Subcutaneous adipose tissue (tissue), 4 donors: ENCODE data around the gene TUBB6. TPM values are rescaled to one million over a fixed set of nuclear protein-coding genes. Genes with fewer than 3 reads are reported as not detected.

Source experiments
- total RNA-seq, 4 donors: library from RNA; depleted of rRNA; stranded (reverse); fragments of >200 nt; gene quantifications; one replicate each; pipeline ENCODE4 v1.1.0, GENCODE V29; 2016
- TF ChIP-seq, protein P1 (sequence below): fragments of 450-650 bp; IDR thresholded peaks from one replicate; pipeline ENCODE4 v1.5.1; 2016; ENCODE audit warnings: low read depth, mild to moderate bottlenecking, control low read depth, antibody characterized with exemption, moderate library complexity

The TUBB6 gene
- total RNA-seq, 4 donors from 2014 or later = 240 to 485 (median 350) TPM

DNA sequence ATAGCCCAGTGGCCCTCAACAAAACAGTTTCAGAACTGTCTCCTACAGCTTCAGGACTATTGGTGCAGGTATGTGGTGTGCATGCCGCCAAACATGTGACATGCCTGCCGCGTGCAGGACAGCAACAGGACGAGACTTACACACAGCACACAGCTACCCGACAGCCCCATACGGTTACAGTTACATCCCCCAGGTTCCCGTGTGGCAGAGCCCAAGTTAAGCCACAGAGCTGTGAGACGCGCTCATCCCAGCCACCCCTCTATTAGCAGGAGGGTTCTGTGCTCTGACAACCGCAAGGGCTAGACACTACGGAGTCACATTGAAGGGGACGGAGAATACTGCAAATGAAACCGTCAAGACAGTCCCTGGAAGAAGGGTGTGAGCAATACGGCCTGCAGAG is 16.4 kb upstream of the TUBB6 start:
- TF ChIP-seq, protein P1, sequence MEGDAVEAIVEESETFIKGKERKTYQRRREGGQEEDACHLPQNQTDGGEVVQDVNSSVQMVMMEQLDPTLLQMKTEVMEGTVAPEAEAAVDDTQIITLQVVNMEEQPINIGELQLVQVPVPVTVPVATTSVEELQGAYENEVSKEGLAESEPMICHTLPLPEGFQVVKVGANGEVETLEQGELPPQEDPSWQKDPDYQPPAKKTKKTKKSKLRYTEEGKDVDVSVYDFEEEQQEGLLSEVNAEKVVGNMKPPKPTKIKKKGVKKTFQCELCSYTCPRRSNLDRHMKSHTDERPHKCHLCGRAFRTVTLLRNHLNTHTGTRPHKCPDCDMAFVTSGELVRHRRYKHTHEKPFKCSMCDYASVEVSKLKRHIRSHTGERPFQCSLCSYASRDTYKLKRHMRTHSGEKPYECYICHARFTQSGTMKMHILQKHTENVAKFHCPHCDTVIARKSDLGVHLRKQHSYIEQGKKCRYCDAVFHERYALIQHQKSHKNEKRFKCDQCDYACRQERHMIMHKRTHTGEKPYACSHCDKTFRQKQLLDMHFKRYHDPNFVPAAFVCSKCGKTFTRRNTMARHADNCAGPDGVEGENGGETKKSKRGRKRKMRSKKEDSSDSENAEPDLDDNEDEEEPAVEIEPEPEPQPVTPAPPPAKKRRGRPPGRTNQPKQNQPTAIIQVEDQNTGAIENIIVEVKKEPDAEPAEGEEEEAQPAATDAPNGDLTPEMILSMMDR = no peak

DNA sequence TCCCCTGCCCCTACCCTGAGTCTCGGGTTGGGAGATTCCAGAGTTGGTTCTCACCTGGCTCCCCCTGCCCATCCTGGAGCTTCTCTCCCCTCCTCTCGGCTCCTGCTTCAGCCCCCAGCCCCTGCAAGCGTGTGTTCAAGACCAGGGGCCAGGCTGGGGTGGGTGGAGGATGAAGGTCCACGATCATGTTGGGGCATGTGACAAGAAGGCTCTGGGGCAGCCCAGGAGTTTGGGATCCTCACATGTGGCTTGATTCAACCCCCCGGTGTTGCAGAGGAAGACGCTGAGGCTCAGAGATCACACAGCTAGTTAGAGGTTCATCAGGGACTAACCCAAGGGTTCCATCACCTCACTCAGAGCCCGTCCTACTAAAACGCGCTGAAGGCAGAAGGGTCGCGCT is 14.2 kb upstream of the TUBB6 start:
- TF ChIP-seq, protein P1 = no peak

DNA sequence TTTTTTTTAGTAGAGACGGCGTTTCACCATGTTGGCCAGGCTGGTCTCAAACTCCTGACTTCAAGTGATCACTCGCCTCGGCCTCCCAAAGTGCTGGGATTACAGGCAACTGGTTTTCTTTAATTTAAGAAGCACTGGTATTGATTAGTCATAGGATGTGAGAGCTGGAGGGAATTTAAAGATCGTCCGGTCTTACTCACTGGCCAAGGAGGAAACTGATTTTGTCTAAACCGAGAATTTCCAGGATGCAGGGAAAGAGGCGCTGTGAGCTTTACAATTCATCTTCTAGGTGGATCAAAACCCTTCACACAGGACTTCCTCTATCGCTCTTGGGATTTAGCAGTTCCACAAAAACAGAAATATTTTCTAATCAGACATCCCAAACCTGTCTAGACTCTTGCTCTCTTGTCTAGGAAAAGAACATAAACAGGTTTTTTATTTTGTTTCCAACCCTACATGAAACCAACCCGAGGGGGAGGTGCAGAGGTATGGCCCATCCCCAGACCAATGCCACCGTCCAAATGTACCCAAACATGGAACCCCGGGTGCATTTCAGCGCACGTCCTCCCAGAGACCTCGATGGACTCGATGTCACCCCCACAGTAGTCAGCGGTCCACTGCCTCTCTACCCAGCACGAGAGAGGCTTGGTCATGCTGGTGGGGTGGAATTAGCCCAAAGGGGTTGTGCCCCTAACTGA is 12.5 kb upstream of the TUBB6 start:
- TF ChIP-seq, protein P1 = no peak

GRCh38 chr18:12296087-12296403 is 12.0 kb upstream of the TUBB6 start:
- TF ChIP-seq, protein P1 = no peak

DNA sequence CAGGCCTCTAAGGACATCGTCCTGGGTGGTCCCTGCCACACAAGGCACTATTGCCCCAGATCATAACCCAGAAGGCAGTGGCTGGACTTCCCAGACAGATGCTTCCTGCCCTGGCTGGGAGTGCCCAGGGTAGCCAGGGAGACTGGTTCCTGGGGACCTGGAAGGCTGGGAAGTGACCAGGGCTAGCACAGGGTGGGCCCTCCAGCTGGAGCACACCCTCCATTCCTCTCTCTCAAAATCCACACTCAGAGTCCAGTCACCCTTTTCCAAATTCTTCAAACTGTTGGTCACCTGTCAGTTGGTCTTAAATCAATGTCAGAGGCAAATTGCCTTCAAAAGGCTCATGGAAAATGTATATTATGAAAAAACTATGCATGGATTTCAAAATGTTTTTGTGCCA is 11.6 kb upstream of the TUBB6 start:
- TF ChIP-seq, protein P1 = no peak

DNA sequence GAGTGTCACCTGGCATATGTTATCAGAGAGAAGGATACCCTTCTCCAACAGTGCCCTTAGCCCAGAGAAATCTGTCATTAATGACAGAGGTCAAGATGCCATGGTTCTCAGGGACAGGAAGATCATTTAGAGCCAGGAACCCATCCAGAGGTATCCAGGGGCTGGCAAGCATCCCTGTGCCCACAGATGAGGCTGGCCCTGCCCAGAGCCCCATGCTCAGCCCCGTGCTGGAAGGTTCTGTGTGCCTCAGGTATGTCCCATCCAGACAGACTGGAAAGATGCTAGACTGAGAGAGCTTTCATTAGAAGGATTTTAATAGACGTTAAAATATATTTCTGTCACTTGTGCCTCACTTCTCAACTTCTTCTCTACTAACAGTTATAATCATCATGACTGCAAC is 8.2 kb upstream of the TUBB6 start:
- TF ChIP-seq, protein P1 = no peak

- TF ChIP-seq, protein P1 = no peak
These were observed 6.6 kb upstream of the TUBB6 start for GRCh38 chr18:12301263-12302005.
